T follicular helper cell (primary cell): ENCODE measurements around the gene HNRNPA2B1.
"Not testable (repeated sequence)": the region's sequence is repeated elsewhere in the genome, so short reads cannot be mapped to it uniquely, and the experiment has no call there.

ENCODE experiments used
- DNase-seq: peaks from one replicate; pipeline ENCODE4 v3.0.0-alpha.2; 2020; ENCODE audit warnings: low read depth

HNRNPA2B1 gene

GRCh38 chr7:26166684-26167266 lies 33.8 kb downstream of the HNRNPA2B1 start:
- no peak for DNase-seq

GRCh38 chr7:26165950-26166683 lies 34.4 kb downstream of the HNRNPA2B1 start:
- no peak for DNase-seq

- not testable (repeated sequence) for DNase-seq
Observed at GRCh38 chr7:26163804-26164203, 36.7 kb downstream of the HNRNPA2B1 start.

- no peak for DNase-seq
Observed at GRCh38 chr7:26162431-26162830, 38.1 kb downstream of the HNRNPA2B1 start.

- no peak for DNase-seq
Observed at GRCh38 chr7:26160896-26161295, 39.6 kb downstream of the HNRNPA2B1 start.

- no peak for DNase-seq
Observed at GRCh38 chr7:26159243-26159642, 41.3 kb downstream of the HNRNPA2B1 start.

GRCh38 chr7:26157520-26158105 lies 42.9 kb downstream of the HNRNPA2B1 start:
- DNase-seq: no peak

- DNase-seq: peak; percentile 30
Observed at GRCh38 chr7:26156451-26157420, 43.8 kb downstream of the HNRNPA2B1 start.

- no peak for DNase-seq
Observed at GRCh38 chr7:26155531-26156375, 44.8 kb downstream of the HNRNPA2B1 start.

- no peak for DNase-seq
Observed at GRCh38 chr7:26153823-26154783, 46.4 kb downstream of the HNRNPA2B1 start.

- no peak for DNase-seq
Observed at GRCh38 chr7:26153241-26153822, 47.2 kb downstream of the HNRNPA2B1 start.

GRCh38 chr7:26152782-26153240 lies 47.7 kb downstream of the HNRNPA2B1 start:
- not testable (repeated sequence) for DNase-seq

- peak; percentile 64 for DNase-seq
Observed at GRCh38 chr7:26151953-26152781, 48.4 kb downstream of the HNRNPA2B1 start, which contains the start of gene NFE2L3. TSS of gene NFE2L3 (plus strand) at chr7:26152198. CDS start at chr7:26152499, 301 bp downstream.

- no peak for DNase-seq
Observed at GRCh38 chr7:26151650-26151952, 48.9 kb downstream of the HNRNPA2B1 start.

GRCh38 chr7:26151096-26151495 lies 49.5 kb downstream of the HNRNPA2B1 start:
- no peak for DNase-seq

GRCh38 chr7:26149391-26149977 lies 51.1 kb downstream of the HNRNPA2B1 start:
- DNase-seq: no peak

- DNase-seq: not testable (repeated sequence)
Observed at GRCh38 chr7:26148307-26148700, 52.2 kb downstream of the HNRNPA2B1 start.

- not testable (repeated sequence) for DNase-seq
Observed at GRCh38 chr7:26147646-26148306, 52.8 kb downstream of the HNRNPA2B1 start.
